Lower lobe of right lung (tissue), 2 donors: ENCODE measurements around the gene KIFAP3. TPM values are rescaled to one million over a fixed set of nuclear protein-coding genes. Genes with fewer than 3 reads are reported as not detected.

Source experiments
- ATAC-seq, 2 donors: fragments of 200-7000 bp; cut with Tn5 transposase; one replicate each; pipeline ENCODE4 v1.9.1; 2020 to 2022; ENCODE audit warnings: mild to moderate bottlenecking in 2 of 2, moderate library complexity in 2 of 2
- DNase-seq: peaks from one replicate; pipeline ENCODE4 v3.0.0-alpha.2; 2020
- H3K27ac ChIP-seq: fragments of 200-600 bp; one replicate; pipeline ENCODE4 v1.8.0; 2022
- H3K27me3 ChIP-seq: fragments of 200-600 bp; one replicate; pipeline ENCODE4 v1.8.0; 2022; ENCODE audit warnings: low read depth
- H3K36me3 ChIP-seq: fragments of 200-600 bp; one replicate; pipeline ENCODE4 v1.8.0; 2022; ENCODE audit warnings: mild to moderate bottlenecking
- H3K4me1 ChIP-seq: fragments of 200-600 bp; one replicate; pipeline ENCODE4 v1.8.0; 2022
- H3K4me3 ChIP-seq: fragments of 200-600 bp; one replicate; pipeline ENCODE4 v1.8.0; 2022; ENCODE audit warnings: mild to moderate bottlenecking
- H3K9me3 ChIP-seq: fragments of 200-600 bp; one replicate; pipeline ENCODE4 v1.8.0; 2022
- CTCF ChIP-seq: fragments of 200-600 bp; IDR thresholded peaks from one replicate; pipeline ENCODE4 v1.8.0; 2022; ENCODE audit warnings: antibody characterized with exemption, mild to moderate bottlenecking
- intact Hi-C: fragments of 100-400 bp; cut with DNase I; formaldehyde crosslinking; loops from one replicate; pipeline ENCODE4 v1.11.0; 2022
- total RNA-seq: library from RNA; stranded (reverse); fragmentation: NEBNext Ultra II Directional; extraction: Animal tissue kit (Norgen Biotek cat#: 25700); gene quantifications from one replicate; pipeline ENCODE4 v1.2.1, GENCODE V29; 2021
- donor health status: DM: no; HTN: yes; CAD: no; lungs with severe emphysema.

KIFAP3 gene
- total RNA-seq, 1 donor from 2014 or later, result 21.4 TPM

GRCh38 chr1:169900571-169900970 lies 173.9 kb downstream of the KIFAP3 start:
- DNase-seq (no peak), ATAC-seq (no peak)
- Histone ChIP-seq H3K4me1 (no peaks in the 10 kb centered on the region), H3K4me3 (no peak overlapping the region), H3K36me3 (no peaks in the 10 kb centered on the region), H3K27me3 (peaks cover 3% of the 10 kb centered on the region), H3K9me3 (no peaks in the 10 kb centered on the region), H3K27ac (no peak overlapping the region)
- TF ChIP-seq CTCF, result no peak
- intact Hi-C loops, result no loop called here

- Histone ChIP-seq H3K36me3 (no peaks in the 10 kb centered on the region), H3K4me3 (no peak overlapping the region), H3K27ac (no peak overlapping the region), H3K9me3 (no peaks in the 10 kb centered on the region), H3K4me1 (peaks cover 2% of the 10 kb centered on the region), H3K27me3 (peaks cover 3% of the 10 kb centered on the region)
- ATAC-seq (no peak), DNase-seq (no peak)
- TF ChIP-seq CTCF, result no peak
- intact Hi-C loops, result no loop called here
Observed at GRCh38 chr1:169899519-169900217, 174.8 kb downstream of the KIFAP3 start.

- H3K36me3 ChIP-seq, result no peaks in the 10 kb centered on the region
- ATAC-seq (no peak), DNase-seq (no peak)
- TF ChIP-seq CTCF, result no peak
- intact Hi-C loops, result no loop called here
- no peaks in the 10 kb centered on the region for H3K9me3 ChIP-seq
- H3K4me3 ChIP-seq, result no peak overlapping the region
- no peak overlapping the region for H3K27ac ChIP-seq
- H3K4me1 ChIP-seq, result peaks cover 22% of the 10 kb centered on the region
- H3K27me3 ChIP-seq, result no peaks in the 10 kb centered on the region
Observed at GRCh38 chr1:169896013-169896412, 178.5 kb downstream of the KIFAP3 start.

- Histone ChIP-seq H3K9me3 (no peaks in the 10 kb centered on the region), H3K27me3 (no peaks in the 10 kb centered on the region), H3K27ac (peak overlapping the region; percentile 99), H3K36me3 (no peaks in the 10 kb centered on the region), H3K4me3 (peak overlapping the region; percentile 85), H3K4me1 (peaks cover 37% of the 10 kb centered on the region)
- intact Hi-C loops, result no loop called here
- ATAC-seq (no peak), DNase-seq (no peak)
- TF ChIP-seq CTCF, result no peak
Observed at GRCh38 chr1:169894424-169895145, 179.9 kb downstream of the KIFAP3 start.

GRCh38 chr1:169893645-169894423 lies 180.7 kb downstream of the KIFAP3 start, which contains the start of gene SCYL3:
Gene SCYL3, minus strand, starts transcription at chr1:169893896. Its CDS starts 5,056 bp downstream, at chr1:169888840.
- Histone ChIP-seq H3K27ac (peak within 1 kb of the TSS; percentile 99), H3K36me3 (no peaks in the 10 kb centered on the region), H3K4me1 (peaks cover 40% of the 10 kb centered on the region), H3K4me3 (peak within 1 kb of the TSS; percentile 85), H3K9me3 (no peaks in the 10 kb centered on the region), H3K27me3 (no peaks in the 10 kb centered on the region)
- no peak for TF ChIP-seq CTCF
- ATAC-seq, result peak; percentile 97 to 98
- intact Hi-C loops, result no loop called here
- peak; percentile 94 for DNase-seq
